Amygdala (tissue), 56 donors: ENCODE measurements around the gene TTC28.
A peak's percentile ranks its signal among the peaks of the same experiment; 100 is the strongest.
"Not testable (repeated sequence)": the region's sequence is repeated elsewhere in the genome, so short reads cannot be mapped to it uniquely, and the experiment has no call there.

Experiments used
- DNase-seq, 56 donors: peaks; one replicate each; lab custom pipeline; 2025; lab: John Stamatoyannopoulos, UW

Gene TTC28

DNA sequence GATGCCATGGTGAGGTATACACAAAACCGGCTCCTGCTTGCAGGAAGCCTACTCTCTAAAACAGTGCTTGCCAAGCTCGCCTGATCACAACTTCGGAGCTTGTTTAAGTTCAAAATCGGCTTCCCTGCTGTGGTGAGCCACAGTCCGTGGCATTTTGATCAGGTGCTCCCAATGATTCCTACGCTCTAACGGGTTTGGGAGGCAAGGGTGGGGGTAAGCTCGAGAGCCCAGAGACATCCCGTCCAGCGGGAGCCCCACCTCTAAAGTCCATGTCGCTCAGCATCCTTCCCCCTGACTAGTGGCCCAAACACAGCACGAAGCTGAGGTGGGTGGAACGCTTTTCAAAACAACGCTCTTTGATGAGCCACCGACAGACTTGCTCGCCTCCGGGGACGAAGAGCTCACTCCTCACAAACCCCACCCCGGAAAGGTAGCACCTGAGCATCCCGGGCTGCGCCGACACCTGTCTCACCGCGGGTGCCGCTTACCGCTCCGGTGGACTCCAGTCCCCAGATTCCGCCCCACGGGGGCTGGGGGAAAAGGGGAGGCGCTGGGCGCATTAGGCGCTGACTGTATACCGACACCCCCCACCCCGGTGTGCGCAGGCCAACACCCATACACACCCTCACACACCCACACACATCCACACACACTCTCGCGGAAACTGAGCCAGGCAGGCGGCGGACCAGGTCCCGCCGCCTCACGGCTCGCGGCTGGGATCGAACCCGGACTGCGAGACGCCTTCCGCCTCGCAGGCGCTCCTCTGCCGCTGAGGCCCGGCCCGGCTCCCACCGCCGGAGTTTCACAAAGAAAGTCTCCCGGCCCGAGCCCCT lies 646 bp downstream of the TTC28 start:
- DNase-seq = peak in 18 of 56 donors; percentile 5 to 47 (median 26)

DNA sequence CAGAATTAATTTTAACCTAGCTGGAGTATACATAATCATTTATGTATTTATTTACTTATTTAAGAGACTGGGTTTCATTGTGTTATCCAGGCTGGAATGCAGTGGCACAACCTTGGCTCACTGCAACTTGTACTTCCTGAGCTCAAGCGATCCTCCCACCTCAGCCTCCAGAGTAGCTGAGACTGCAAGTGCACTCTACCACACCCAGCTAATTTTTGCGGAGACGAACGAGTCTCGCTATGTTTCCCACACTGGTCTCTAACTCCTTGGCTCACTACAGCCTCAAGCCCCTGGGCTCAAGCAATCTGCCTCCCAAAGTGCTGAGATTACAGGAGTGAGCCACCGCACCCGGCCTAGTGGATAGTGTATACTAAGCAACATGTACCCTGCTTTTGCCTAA lies 1.5 kb downstream of the TTC28 start:
- DNase-seq = not testable (repeated sequence)

DNA sequence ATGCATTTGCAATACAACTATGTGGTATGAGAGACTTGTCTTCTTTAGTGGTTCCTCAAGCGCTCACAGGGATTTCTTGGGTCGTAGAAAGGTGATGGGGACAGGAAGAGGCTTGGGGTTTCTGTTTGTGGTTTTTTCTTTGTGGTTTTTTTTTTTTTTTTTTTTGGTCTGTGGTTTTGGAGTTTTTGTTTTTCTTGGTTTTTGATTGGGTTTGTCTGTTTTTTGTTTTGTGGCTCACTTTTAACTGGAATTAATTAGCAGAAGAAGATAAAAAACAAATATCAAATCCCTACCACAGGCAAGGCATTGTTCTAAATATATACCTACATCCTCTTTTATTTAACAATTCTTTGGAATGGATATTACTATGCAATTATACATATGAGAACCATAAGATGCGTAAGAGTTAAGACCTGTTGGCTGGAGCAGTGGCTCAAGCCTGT lies 5.5 kb downstream of the TTC28 start:
- DNase-seq = no peak

DNA sequence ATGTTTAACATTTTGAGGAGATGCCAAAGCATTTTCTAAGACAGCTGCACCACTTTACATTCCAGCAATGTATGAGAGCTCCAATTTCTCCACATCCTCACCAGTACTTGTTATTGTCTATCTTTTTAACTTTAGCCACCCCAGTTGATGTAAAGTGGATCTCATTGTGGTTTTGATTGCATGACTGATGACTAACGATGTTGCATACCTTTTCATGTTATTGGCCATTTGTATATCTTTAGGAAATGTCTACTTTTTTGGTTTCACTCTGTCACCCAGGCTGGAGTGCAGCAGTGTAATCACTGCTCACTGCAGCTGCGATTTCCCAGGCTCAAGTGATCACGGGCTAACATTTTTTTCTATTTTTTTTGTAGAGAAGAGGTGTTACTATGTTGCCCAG lies 8.9 kb downstream of the TTC28 start:
- DNase-seq = no peak

DNA sequence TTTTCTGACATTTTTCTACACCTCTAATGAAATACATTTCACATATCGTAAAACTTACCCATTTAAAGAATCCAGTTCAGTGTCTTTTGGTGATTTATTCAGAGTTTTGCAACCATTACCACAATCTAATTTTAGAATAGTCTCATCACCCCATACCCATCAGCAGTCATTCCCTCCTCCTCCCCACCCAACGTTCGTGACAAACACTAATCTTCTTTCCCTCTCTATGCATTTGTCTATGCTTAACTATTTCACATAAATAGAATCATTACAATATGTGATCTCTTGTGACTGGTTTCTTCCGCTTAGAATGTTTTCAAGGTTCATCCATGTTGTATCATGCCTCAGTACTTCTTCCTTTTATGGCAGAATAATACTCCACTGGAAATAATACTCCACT lies 9.5 kb downstream of the TTC28 start:
- DNase-seq = no peak

DNA sequence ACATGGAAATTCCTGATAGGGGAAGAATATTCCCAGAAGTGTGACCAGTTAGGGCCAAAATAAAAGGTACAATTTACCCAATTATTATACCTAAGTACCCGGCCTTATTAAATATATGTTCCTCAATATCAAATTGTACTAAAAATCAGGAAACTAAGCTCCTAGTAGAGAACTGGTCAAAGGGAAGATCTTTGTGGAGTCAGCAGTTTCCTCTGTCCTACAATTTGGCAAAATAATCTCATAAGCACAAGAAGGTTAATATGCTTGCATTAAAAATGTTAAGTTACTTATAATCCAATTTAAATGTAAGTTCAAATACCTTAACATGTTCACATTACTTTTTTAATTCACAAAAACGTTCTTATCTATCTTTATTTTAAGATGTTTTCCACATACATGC lies 10.3 kb downstream of the TTC28 start:
- no peak for DNase-seq

DNA sequence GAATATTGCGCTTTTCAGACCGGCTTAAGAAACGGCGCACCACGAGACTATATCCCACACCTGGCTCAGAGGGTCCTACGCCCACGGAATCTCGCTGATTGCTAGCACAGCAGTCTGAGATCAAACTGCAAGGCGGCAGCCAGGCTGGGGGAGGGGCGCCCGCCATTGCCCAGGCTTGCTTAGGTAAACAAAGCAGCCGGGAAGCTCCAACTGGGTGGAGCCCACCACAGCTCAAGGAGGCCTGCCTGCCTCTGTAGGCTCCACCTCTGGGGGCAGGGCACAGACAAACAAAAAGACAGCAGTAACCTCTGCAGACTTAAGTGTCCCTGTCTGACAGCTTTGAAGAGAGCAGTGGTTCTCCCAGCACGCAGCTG lies 16.1 kb downstream of the TTC28 start:
- not testable (repeated sequence) for DNase-seq

DNA sequence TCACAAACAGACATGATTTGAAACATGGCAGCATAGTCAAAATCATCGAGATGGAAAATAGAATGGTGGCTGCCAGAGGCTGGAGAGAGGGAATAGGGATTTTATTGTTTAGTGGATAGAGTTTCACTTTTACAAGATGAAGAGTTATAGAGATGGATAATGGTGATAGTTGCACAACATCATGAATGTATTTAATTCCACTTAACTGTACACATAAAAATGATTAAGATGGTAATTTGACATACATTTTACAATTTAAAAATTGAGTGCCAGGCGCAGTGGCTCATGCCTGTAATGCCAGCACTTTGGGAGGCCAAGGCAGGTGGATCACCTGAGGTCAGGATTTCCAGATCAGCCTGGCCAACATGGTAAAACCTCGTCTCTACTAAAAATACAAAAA lies 21.2 kb downstream of the TTC28 start:
- DNase-seq = no peak

DNA sequence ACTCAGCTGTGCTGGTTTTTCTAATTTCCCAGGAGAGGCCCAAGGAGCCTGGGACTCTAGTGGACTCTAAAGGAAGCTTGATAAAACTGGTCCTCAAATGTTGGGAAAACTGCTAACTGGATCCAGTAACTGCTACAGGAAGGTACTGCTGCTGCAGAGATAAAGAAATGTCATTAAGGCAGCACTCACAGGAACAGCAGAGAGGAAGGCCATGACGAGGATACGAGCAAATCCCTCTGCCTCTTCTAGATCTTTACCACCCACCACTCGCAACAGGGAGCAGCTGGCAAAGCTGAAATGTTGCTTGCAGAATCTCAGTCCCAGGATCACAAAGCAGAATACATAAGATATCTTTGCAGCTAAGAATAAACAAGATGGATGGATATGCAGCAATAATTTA lies 23.5 kb downstream of the TTC28 start:
- DNase-seq = peak in 1 of 56 donors; percentile 0

DNA sequence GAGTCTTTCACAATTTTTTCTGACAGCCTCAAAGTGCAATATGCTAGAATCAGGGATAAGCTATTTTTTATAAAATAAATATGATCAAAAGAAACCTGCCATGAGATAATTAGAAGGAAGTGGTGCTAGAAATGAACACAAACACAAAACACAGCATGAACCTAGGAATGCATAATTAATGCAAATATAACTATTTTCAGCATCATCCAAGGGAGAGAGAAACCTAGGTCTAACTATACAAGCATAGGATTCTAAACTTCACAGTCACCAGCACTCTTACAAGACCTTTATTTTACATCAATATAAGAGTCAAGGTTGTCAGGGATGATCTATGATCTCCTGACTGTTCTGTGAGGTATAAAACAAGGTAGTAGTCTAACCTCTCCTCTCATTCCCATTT lies 29.2 kb downstream of the TTC28 start:
- no peak for DNase-seq

DNA sequence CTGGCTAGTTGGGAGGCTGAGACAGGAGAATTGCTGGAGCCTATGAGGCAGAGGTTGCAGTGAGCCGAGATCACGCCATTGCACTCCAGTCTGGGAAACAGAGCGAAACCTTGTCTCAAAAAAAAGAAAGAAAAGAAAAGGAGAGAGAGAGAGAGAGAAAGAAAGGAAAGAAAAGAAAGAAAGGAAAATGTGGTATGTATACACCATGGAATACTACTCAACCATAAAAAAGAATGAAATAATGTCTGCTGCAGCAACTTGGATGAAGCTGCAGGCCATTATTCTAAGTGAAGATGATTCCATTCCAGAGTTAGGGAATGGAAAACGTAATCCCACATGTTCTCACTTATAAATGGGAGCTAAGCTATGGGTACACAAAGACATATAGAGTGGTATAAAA lies 30.8 kb downstream of the TTC28 start:
- DNase-seq = no peak

DNA sequence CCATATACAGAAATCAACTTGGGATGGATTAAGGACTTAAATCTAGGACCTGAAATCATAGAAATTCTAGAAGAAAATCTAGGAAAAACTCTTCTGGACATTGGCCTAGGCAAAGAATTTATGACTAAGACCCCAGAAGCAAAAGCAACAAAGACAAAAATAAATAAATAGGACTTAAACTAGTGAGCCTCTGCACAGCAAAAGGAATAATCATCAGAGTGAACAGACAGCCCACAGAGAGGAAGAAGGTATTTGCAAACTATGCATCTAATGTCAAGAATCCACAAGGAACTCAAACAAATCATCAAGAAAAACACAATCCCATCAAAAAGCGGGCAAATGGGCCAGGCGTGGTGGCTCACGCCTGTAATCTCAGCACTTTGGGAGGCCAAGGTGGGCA lies 32.4 kb downstream of the TTC28 start:
- no peak for DNase-seq

DNA sequence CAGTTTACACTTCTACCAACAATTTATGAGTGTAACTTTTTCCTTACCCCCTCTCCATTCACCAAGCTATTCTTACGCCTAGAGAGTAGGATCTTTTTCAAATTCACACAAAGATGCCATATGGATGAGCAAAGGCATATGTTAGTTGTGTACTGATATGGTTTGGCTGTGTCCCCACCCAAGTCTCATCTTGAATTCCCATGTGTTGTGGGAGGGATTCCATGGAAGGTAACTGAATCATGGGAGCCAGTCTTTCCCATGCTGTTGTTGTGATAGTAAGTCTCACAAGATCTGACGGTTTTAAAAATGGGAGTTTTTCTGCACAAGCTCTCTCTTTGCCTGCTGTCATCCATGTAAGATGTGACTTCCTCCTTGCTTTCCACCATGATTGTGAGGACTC lies 40.3 kb downstream of the TTC28 start:
- DNase-seq = no peak

DNA sequence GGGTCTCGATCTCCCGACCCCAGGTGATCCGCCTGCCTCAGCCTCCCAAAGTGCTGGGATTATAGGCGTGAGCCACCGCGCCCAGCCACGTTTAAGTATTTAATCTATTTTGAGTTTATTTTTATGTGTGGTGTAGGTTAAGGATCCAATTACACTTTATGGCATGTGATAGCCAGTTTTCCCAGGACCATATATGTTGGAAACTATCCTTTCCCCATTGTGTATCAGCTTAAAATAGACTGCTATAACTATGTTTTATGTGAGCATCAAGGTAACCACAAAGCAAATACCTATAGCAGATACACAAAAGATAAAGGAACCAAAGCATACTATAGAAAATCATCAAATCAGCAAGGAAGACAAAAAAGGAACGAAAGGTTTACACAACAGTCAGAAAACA lies 42.4 kb downstream of the TTC28 start:
- no peak for DNase-seq

DNA sequence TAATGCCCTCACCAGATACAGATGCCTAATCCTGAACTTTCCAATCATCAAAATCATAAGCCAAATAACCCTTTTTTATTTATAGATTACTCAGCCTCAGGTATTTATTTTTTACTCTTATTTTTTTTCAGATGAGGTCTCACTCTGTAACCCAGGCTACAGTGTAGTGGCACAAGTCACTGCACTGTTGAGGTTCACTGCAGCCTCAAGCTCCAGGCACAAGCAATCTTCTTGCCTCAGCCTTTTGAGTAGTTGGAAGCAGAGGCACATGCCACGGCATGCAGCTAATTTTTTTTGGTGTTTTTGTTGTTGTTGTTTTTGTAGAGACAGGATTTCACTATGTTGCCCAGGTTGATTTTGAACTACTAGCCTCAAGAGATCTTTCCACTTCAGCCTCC lies 49.5 kb downstream of the TTC28 start:
- DNase-seq = no peak

DNA sequence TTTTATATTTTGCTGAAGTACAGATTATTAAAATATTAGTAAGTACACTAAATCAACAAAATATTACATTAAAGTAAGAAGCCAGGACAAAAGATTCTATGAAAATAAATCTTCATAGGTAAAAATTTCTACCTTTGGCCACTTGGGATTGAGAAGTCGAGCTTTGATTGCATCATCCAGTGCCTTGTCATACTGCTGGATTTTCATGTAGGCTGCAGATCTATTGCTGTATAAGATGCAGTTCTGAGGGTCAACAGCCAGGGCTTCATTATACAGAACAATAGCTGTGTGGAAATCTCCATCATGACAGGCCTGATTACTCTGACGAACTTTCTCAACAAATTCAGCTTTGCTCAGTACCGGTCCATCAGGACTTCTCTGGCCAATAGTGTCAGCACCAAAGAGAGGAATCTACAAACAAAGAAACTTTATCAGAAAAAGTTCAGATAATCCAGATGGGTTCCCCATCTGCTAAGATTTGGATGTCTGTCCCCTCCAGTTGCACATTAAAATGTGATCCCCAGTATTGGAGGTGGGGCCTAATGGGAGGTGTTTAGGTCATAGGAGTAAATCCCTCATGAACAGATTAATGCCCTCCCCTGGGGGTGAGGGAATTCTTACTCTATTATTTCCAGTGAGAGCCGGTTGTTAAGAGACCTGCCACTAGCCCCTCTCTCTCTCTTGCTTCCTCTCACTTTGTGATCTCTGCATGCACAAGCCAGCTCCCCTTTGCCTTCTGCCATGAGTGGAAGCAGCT lies 50.0 kb downstream of the TTC28 start:
- no peak for DNase-seq

DNA sequence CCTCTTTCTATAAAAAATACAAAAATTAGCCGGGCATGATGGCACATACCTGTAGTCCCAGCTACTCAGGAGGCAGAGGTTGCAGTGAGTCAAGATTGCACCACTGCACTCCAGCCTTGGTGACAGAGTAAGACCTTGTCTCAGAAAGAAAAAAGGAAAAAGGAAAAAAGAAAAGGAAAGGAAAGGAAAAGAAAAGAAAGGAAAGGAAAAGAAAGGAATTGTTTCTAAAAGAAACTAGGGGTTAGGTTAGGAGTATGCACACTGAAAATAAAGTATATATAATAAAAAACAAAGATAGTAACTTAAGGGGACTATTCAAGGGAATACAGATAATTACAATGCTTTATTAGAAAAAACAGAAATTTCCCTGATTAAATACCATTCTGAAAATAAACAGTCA lies 50.9 kb downstream of the TTC28 start:
- DNase-seq = no peak

DNA sequence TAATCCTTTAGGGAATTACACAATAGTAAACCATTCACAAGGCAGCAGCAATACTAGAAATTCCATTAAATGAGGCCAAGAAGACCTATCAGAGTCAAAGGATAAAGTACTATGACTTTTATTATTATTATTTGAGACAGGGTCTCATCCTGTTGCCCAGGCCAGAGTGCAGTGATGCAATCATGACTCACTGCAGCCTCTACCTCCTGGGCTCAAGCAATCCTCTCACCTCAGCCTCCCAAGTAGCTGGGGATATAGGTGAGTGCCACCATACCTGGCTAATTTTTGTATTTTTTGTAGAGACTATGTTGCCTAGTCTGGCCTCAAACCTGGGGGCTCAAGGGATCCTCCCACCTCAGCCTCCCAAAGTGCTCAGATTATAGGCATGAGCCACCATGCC lies 51.8 kb downstream of the TTC28 start:
- no peak for DNase-seq

DNA sequence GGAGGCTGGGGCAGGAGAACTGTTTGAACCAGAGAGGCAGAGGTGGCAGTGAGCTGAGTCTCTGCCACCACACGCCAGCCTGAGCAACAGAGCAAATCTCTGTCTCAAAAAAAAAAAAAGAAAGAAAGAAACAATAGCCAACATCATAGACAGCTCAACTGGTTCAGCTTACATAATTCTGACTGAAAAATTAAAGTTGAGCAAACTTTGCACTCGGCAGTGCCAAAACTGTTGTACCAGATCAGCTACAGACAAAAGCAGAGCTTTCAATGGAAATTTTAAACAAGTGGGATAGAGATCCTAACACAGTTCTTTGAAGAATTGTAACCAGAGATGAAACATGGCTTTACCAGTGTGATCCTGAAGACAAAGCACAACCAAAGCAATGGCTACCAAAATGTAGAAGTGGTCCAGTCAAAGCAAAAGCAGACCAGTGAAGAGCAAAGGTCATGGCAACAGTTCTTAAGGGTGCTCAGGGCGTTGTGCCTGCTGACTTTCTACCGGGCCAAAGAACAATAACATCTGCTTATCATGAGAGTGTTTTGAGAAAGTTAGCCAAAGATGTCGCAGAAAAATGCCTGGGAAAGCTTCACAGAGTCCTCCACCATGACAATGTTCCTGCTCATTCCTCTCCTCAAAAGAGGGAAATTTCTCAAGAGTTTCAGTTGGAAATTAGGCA lies 59.3 kb downstream of the TTC28 start:
- DNase-seq = no peak

DNA sequence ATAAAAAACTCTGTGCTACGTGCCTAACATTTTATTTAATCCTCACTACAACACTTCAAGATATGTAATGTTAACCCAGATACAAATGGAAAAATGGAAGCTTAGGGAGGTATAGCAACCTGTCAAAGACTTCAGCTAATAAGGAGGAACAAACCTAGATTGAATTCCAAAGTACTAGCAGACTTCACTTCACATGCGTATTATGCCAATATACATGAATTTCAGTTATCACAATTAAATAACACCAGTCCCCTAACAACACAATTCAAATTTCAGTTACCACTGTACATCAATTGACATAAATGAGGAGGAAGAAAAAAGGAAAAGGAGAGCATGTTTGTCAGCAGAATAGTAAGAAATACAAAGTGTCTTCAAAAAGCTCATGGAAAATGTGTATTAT lies 60.4 kb downstream of the TTC28 start:
- no peak for DNase-seq

DNA sequence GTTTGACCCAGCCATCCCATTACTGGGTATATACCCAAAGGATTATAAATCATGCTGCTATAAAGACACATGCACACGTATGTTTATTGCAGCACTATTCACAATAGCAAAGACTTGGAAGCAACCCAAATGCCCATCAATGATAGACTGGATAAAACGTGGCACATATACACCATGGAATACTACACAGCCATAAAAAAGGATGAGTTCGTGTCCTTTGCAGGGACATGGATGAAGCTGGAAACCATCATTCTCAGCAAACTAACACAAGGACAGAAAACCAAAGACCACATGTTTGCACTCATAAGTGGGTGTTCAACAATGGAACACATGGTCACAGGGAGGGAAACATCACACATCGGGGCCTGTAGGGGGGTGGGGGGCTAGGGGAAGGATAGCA lies 64.2 kb downstream of the TTC28 start:
- DNase-seq = not testable (repeated sequence)

DNA sequence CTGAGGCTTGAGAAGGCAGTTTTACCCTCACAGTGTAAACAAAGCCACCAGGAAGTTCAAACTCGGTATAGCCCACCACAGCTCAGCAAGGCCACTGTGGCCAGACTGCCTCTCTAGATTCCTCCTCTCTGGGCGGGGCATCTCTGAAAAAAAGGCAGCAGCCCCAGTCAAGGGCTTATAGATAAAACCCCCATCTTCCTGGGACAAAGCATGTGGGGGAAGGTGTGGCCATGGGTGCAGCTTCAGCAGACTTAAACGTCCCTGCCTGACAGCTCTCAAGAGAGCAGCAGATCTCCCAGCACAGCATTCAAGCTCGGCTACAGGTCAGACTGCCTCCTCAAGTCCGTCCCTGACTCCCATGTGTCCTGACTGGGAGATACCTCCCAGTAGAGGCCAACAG lies 69.7 kb downstream of the TTC28 start:
- DNase-seq = no peak
